NCI-H2227 treated with DMSO at 0.1 percent for 48 hours (cell line): Measurements from ENCODE around the gene TSGA10.
"Not testable (repeated sequence)": the region's sequence is repeated elsewhere in the genome, so short reads cannot be mapped to it uniquely, and the experiment has no call there.

Experiments used
- DNase-seq: peaks from one replicate; lab custom pipeline; 2025; lab: John Stamatoyannopoulos, UW

The TSGA10 gene

DNA sequence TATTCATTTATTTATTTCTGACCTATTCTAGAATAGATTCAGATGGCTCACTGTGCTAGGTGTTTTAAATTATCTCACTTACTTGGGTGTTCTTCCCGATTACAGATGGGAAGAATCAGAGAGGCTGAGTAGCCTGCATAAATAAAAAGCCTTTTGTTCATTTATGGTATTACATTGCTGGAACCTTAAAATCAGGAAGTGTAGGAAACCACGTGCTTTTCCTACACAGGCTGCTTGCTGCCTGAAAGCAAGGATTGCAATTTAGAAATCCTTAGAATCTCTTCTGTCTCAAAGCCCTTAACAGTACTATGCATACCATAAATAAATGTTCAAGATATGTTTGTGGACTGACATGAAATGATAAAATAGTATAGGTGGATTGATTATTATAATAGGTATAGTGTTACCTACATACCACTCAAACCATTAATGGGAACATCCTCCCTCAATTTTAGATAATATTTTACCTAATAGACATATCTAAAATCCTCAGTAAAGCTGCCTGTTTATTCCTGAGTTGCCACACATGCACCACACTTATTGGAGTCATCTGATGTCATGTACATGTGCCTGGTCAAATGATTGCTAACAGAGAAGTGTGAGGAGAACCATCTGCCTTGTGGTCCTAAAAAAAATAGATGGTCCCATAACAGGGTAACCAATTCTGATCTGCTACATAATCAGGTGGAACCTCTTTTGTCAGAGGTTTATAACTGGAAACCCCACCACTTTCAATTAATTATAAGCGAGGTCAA is 86.7 kb downstream of the TSGA10 start:
- DNase-seq: no peak

DNA sequence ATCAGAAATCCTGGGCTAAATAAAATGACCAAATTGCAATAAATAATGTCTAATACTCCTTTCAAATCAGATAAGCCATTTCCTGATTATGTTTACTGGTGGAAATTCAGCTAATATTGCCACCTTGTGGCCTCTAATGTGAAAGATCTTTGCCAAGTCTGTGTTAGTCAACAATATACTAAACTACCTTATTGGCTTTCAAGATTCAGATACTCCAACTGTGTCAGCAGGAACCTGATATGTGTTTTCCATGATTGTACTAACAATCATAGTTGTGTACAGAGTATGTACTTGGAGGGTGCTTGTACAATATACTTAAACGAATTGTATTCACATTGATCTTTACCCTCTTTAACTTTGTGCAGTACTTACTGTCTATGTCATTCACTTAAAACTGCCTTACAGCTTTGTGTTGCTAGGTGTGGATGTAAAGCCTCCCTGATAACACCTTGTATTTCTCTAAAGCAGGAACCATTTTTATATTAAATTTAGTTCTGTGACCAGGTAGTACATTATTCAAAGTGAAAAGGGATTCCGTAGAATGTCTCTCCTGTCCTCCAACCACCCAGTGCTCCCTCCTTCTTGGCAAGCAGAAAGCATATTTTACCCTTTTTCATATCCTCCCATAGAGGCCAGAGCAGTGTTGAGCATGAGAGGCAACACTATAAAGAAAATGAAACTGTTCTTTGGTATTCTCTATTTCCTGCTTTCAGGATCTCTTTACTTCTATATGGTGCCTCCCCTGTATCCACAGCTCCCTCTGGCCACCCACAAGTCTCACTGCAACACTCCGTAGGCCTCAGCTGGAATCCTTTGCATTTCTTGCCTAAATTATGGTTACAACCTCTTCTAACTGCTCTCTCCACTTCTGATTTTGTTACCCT is 88.4 kb downstream of the TSGA10 start:
- peak; percentile 10 for DNase-seq

GRCh38 chr2:99049187-99049586 is 105.6 kb downstream of the TSGA10 start:
- DNase-seq: not testable (repeated sequence)

GRCh38 chr2:99040736-99041300 is 113.9 kb downstream of the TSGA10 start:
- not testable (repeated sequence) for DNase-seq

GRCh38 chr2:99035920-99036319 is 118.8 kb downstream of the TSGA10 start:
- DNase-seq: no peak

- DNase-seq: no peak
Observed at GRCh38 chr2:99032786-99033185, 122.0 kb downstream of the TSGA10 start.

- DNase-seq: no peak
Observed at GRCh38 chr2:99032001-99032400, 122.7 kb downstream of the TSGA10 start.

GRCh38 chr2:99031481-99031880 is 123.3 kb downstream of the TSGA10 start:
- no peak for DNase-seq

GRCh38 chr2:99028558-99028957 is 126.2 kb downstream of the TSGA10 start:
- DNase-seq: no peak

DNA sequence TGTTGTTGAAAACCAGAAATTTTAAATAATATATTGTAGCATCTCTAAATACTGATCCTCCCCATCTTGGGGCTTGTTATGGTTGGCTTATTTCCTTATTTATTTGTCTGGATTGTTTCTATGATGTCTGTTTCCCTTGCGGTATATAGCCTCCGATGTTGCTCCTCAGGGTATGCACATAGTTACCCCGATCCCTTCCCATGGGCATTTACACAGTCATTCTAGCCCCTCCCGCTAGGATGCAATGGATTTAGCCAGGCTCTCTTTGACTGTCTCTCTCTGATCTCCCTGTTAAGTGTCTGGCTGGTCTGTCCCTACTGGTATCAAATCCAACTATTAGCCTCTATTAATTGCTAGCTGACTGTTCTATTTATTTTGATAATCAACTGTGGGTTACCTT is 126.9 kb downstream of the TSGA10 start:
- no peak for DNase-seq

- DNase-seq: no peak
Observed at GRCh38 chr2:99000708-99001107, 154.0 kb downstream of the TSGA10 start.

DNA sequence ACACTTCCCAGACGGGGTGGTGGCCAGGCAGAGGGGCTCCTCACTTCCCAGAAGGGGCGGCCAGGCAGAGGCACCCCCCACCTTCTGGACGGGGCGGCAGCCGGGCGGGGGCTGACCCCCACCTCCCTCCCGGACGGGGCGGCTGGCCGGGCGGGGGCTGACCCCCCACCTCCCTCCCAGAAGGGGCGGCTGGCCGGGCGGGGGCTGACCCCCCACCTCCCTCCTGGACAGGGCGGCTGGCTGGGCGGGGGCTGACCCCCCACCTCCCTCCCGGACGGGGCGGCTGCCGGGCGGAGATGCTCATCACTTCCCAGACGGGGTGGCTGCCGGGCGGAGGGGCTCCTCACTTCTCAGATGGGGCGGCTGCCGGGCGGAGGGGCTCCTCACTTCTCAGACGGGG is 166.0 kb downstream of the TSGA10 start:
- not testable (repeated sequence) for DNase-seq

- DNase-seq: no peak
Observed at GRCh38 chr2:98985905-98986666, 168.7 kb downstream of the TSGA10 start.

GRCh38 chr2:98975611-98976010 is 179.1 kb downstream of the TSGA10 start:
- no peak for DNase-seq

DNA sequence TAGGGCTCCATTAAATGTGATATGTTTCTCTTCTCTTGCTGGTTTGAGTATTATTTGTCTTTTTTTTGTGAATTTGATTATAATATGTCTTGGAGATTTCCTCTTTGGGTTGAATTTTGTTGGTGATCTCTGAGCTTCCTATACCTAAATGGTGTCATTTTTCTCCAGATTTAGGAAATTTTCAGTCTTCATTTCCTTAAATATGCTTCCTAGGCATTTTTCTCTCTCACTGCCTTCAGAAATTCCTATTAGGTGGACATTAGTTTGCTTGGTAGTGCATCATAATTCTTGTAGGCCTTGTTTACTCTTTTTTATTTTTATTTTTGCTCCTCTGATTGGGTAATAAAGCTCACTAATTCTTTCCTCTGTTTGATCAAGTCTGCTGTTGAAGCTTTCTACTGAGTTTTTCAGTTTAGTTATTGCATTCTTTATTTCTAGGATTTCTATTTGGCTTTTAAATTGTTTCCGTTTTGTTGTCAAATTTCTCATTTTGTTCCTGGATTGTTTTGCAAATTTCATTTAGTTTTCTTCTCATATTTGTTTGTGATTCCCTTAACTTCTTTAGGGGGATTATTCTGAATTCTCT is 182.1 kb downstream of the TSGA10 start:
- DNase-seq: no peak

GRCh38 chr2:98959810-98960507 is 194.8 kb downstream of the TSGA10 start:
- no peak for DNase-seq

- DNase-seq: no peak
Observed at GRCh38 chr2:98952966-98953365, 201.8 kb downstream of the TSGA10 start.

DNA sequence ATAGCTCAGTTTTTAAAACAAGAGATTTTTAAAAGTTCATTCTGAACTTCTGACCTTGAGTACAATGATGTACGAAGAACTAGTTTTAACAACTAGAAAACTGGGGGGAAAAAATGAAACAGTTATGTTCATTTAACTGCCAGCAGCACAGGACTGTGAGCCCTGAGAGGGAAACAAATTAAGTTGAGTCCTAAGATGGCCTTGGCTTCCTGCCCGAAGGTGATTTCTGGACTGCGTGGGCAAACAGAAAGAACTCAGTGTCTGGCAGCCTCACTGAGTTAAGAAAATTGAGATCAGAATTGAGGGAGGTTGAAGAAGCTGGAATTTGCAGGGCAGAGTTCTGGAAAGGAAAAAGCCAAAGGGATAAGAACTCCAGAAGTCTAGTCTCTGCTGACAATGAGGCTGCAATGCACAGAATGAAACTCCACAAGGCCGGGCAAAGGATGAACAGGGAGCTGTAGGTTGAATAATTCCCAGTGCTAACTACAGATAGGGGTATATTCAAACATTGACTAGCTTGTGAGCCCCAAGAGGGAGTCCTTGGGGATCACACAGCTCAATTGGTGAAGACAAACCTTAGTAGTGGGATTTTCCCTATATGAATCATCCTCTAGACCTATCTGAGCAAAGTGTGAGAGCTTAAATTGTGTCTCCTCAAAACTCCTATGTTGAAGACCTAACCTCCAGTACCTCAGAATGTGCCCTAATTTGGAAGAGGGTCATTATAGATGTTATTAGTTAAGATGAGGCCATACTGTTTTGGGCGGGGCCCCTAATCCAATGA is 205.6 kb downstream of the TSGA10 start:
- no peak for DNase-seq

GRCh38 chr2:98947554-98947953 is 207.2 kb downstream of the TSGA10 start:
- no peak for DNase-seq
